GM12878 (cell line): ENCODE data around the gene NAALADL2.

ENCODE experiments used
- ATF3 ChIP-seq: IDR thresholded peaks from 2 replicates; pipeline ENCODE4 v1.6.1; 2011; ENCODE audit warnings: low read depth, mild to moderate bottlenecking, low read length, moderate library complexity, borderline replicate concordance; ENCODE audit errors: extremely low read depth
- CBX5 ChIP-seq: sonication (generic); IDR thresholded peaks from 2 replicates; pipeline ENCODE4 v1.6.1; 2016; ENCODE audit warnings: low read depth, moderate library complexity, mild to moderate bottlenecking, inconsistent platforms
- CHD1 ChIP-seq: IDR thresholded peaks from 2 replicates; pipeline ENCODE4 v1.6.1; 2012; ENCODE audit warnings: low read depth, low read length, improper control_type of control experiment
- CTCF ChIP-seq, 3 experiments: IDR thresholded peaks in 2 of 3; conservative IDR thresholded peaks in 1 of 3; 2 replicates each; pipeline ENCODE4 v1.5.1; 2011; ENCODE audit warnings: low read depth in 3 of 3, low read length in 3 of 3, mild to moderate bottlenecking in 3 of 3, control low read depth in 2 of 3, moderate library complexity in 2 of 3, inconsistent platforms in 1 of 3, mixed read lengths in 1 of 3; ENCODE audit not compliant: control insufficient read depth in 2 of 3, insufficient read depth in 1 of 3; ENCODE audit errors: extremely low read depth in 1 of 3
- EZH2 ChIP-seq: IDR thresholded peaks from 2 replicates; pipeline ENCODE4 v1.6.1; 2012; ENCODE audit warnings: low read depth, mild to moderate bottlenecking, control low read depth, inconsistent platforms, low read length, borderline replicate concordance; ENCODE audit not compliant: control insufficient read depth
- TCF12 ChIP-seq: IDR thresholded peaks from 2 replicates; pipeline ENCODE4 v1.6.1; 2011; ENCODE audit warnings: low read depth, mild to moderate bottlenecking, low read length

GRCh38 chr3:175726228-175726627 lies 867.1 kb downstream of the NAALADL2 start:
- no peak for TF ChIP-seq ATF3
- TF ChIP-seq EZH2: no peak
- TF ChIP-seq CTCF (IDR thresholded peaks at IDR 0.05 in 2 of 3, conservative IDR thresholded peaks at IDR 0.05 in 1 of 3; ENCODE audit: control insufficient read depth in 2 of 3, extremely low read depth in 1 of 3, insufficient read depth in 1 of 3, low read depth in 3 of 3, low read length in 3 of 3): no peak
- no peak for TF ChIP-seq TCF12
- no peak for TF ChIP-seq CBX5
- TF ChIP-seq CHD1: no peak
